T-helper 1 cell treated with Interleukin-12 subunit alpha and Interleukin-12 subunit beta and Interleukin-4 antibody, amounts not matched to agents 30 μg/mL and 1 μg/mL, for 36 hours (primary cell): ENCODE data around the gene LPP.

Experiments used
- H3K27ac Mint-ChIP-seq: one replicate; pipeline ENCODE4 v1.8.0; 2021; ENCODE audit warnings: mild to moderate bottlenecking, mixed read lengths
- H3K27me3 Mint-ChIP-seq: one replicate; pipeline ENCODE4 v1.8.0; 2021; ENCODE audit warnings: low read depth, mixed read lengths
- H3K36me3 Mint-ChIP-seq: one replicate; pipeline ENCODE4 v1.8.0; 2021; ENCODE audit warnings: low read depth, mixed read lengths
- H3K4me1 Mint-ChIP-seq: one replicate; pipeline ENCODE4 v1.8.0; 2021; ENCODE audit warnings: low read depth, mixed read lengths
- H3K4me3 Mint-ChIP-seq: one replicate; pipeline ENCODE4 v1.8.0; 2021; ENCODE audit warnings: mild to moderate bottlenecking, moderate library complexity, mixed read lengths
- H3K9me3 Mint-ChIP-seq: one replicate; pipeline ENCODE4 v1.8.0; 2021; ENCODE audit warnings: mixed read lengths

The LPP gene

GRCh38 chr3:188154014-188154808, at the start of gene LPP:
TSS of gene LPP (plus strand) at chr3:188154157. CDS start at chr3:188406121, 251,964 bp downstream.
- peaks cover 12% of the 10 kb centered on the region for H3K36me3 Mint-ChIP-seq
- H3K27ac Mint-ChIP-seq, result peak within 1 kb of the TSS; percentile 85
- no peaks in the 10 kb centered on the region for H3K27me3 Mint-ChIP-seq
- peak within 1 kb of the TSS; percentile 89 for H3K4me3 Mint-ChIP-seq
- H3K9me3 Mint-ChIP-seq, result peaks cover 2% of the 10 kb centered on the region
- H3K4me1 Mint-ChIP-seq, result peaks cover 50% of the 10 kb centered on the region

- H3K4me3 Mint-ChIP-seq, result no peak overlapping the region
- no peak overlapping the region for H3K27ac Mint-ChIP-seq
- H3K27me3 Mint-ChIP-seq, result peaks cover 7% of the 10 kb centered on the region
- H3K9me3 Mint-ChIP-seq, result peaks cover 9% of the 10 kb centered on the region
- H3K4me1 Mint-ChIP-seq, result peaks cover 6% of the 10 kb centered on the region
- H3K36me3 Mint-ChIP-seq, result peaks cover 2% of the 10 kb centered on the region
Measured at GRCh38 chr3:188106006-188106405, 48.0 kb upstream of the LPP start.

- H3K4me1 Mint-ChIP-seq, result peaks cover 6% of the 10 kb centered on the region
- H3K27me3 Mint-ChIP-seq, result peaks cover 7% of the 10 kb centered on the region
- no peak overlapping the region for H3K4me3 Mint-ChIP-seq
- H3K27ac Mint-ChIP-seq, result no peak overlapping the region
- no peaks in the 10 kb centered on the region for H3K36me3 Mint-ChIP-seq
- H3K9me3 Mint-ChIP-seq, result peaks cover 5% of the 10 kb centered on the region
Measured at GRCh38 chr3:188106454-188106853, 47.5 kb upstream of the LPP start.

GRCh38 chr3:188106887-188107830, 46.8 kb upstream of the LPP start:
- Mint-ChIP-seq H3K27me3 (peaks cover 7% of the 10 kb centered on the region), H3K4me1 (peaks cover 6% of the 10 kb centered on the region), H3K36me3 (no peaks in the 10 kb centered on the region), H3K9me3 (peaks cover 5% of the 10 kb centered on the region), H3K27ac (no peak overlapping the region), H3K4me3 (no peak overlapping the region)

GRCh38 chr3:188108703-188109412, 45.1 kb upstream of the LPP start:
- Mint-ChIP-seq H3K27ac (no peak overlapping the region), H3K4me3 (no peak overlapping the region)

GRCh38 chr3:188111002-188111584, 42.9 kb upstream of the LPP start:
- peaks cover 7% of the 10 kb centered on the region for H3K27me3 Mint-ChIP-seq
- no peak overlapping the region for H3K27ac Mint-ChIP-seq
- H3K4me1 Mint-ChIP-seq, result peaks cover 6% of the 10 kb centered on the region

More at GRCh38 chr3:188108703-188109412, 45.1 kb upstream of the LPP start:
- H3K36me3 Mint-ChIP-seq, result no peaks in the 10 kb centered on the region
- H3K4me1 Mint-ChIP-seq, result peaks cover 6% of the 10 kb centered on the region
- H3K27me3 Mint-ChIP-seq, result peaks cover 7% of the 10 kb centered on the region
- H3K9me3 Mint-ChIP-seq, result peaks cover 5% of the 10 kb centered on the region

GRCh38 chr3:188113756-188114155, 40.2 kb upstream of the LPP start:
- H3K4me1 Mint-ChIP-seq, result peaks cover 4% of the 10 kb centered on the region
- no peak overlapping the region for H3K4me3 Mint-ChIP-seq
- H3K36me3 Mint-ChIP-seq, result no peaks in the 10 kb centered on the region
- peaks cover 6% of the 10 kb centered on the region for H3K27me3 Mint-ChIP-seq
- peaks cover 4% of the 10 kb centered on the region for H3K9me3 Mint-ChIP-seq
- H3K27ac Mint-ChIP-seq, result no peak overlapping the region

More at GRCh38 chr3:188111002-188111584, 42.9 kb upstream of the LPP start:
- Mint-ChIP-seq H3K4me3 (no peak overlapping the region), H3K9me3 (peaks cover 5% of the 10 kb centered on the region), H3K36me3 (no peaks in the 10 kb centered on the region)

GRCh38 chr3:188119846-188120245, 34.1 kb upstream of the LPP start:
- Mint-ChIP-seq H3K27ac (no peak overlapping the region), H3K27me3 (peaks cover 15% of the 10 kb centered on the region), H3K9me3 (no peaks in the 10 kb centered on the region), H3K4me1 (peaks cover 7% of the 10 kb centered on the region), H3K4me3 (no peak overlapping the region), H3K36me3 (no peaks in the 10 kb centered on the region)

- Mint-ChIP-seq H3K4me3 (no peak overlapping the region), H3K36me3 (no peaks in the 10 kb centered on the region), H3K4me1 (peaks cover 7% of the 10 kb centered on the region), H3K27ac (no peak overlapping the region), H3K9me3 (no peaks in the 10 kb centered on the region), H3K27me3 (peaks cover 15% of the 10 kb centered on the region)
Measured at GRCh38 chr3:188122571-188123169, 31.3 kb upstream of the LPP start.

- Mint-ChIP-seq H3K4me3 (no peak overlapping the region), H3K27me3 (peaks cover 15% of the 10 kb centered on the region)
Measured at GRCh38 chr3:188123170-188123905, 30.6 kb upstream of the LPP start.

GRCh38 chr3:188124184-188124583, 29.8 kb upstream of the LPP start:
- Mint-ChIP-seq H3K36me3 (no peaks in the 10 kb centered on the region), H3K27me3 (peaks cover 7% of the 10 kb centered on the region), H3K9me3 (no peaks in the 10 kb centered on the region), H3K4me3 (no peak overlapping the region), H3K4me1 (peaks cover 7% of the 10 kb centered on the region), H3K27ac (no peak overlapping the region)

More at GRCh38 chr3:188123170-188123905, 30.6 kb upstream of the LPP start:
- Mint-ChIP-seq H3K27ac (no peak overlapping the region), H3K9me3 (no peaks in the 10 kb centered on the region), H3K36me3 (no peaks in the 10 kb centered on the region), H3K4me1 (peaks cover 7% of the 10 kb centered on the region)

- Mint-ChIP-seq H3K27ac (no peak overlapping the region), H3K27me3 (no peaks in the 10 kb centered on the region)
Measured at GRCh38 chr3:188125076-188125475, 28.9 kb upstream of the LPP start.

GRCh38 chr3:188126276-188126675, 27.7 kb upstream of the LPP start:
- Mint-ChIP-seq H3K9me3 (no peaks in the 10 kb centered on the region), H3K4me1 (peaks cover 7% of the 10 kb centered on the region), H3K27ac (no peak overlapping the region), H3K4me3 (no peak overlapping the region), H3K27me3 (no peaks in the 10 kb centered on the region), H3K36me3 (no peaks in the 10 kb centered on the region)

More at GRCh38 chr3:188125076-188125475, 28.9 kb upstream of the LPP start:
- peaks cover 7% of the 10 kb centered on the region for H3K4me1 Mint-ChIP-seq
- H3K9me3 Mint-ChIP-seq, result no peaks in the 10 kb centered on the region
- no peaks in the 10 kb centered on the region for H3K36me3 Mint-ChIP-seq
- H3K4me3 Mint-ChIP-seq, result no peak overlapping the region
